CD4-positive, alpha-beta T cell (primary cell): ENCODE data around the gene TSKU. TPM values are rescaled to one million over a fixed set of nuclear protein-coding genes. Genes with fewer than 3 reads are reported as not detected.

Source experiments
- ATAC-seq: fragments of 200-7000 bp; cut with Tn5 transposase; one replicate; pipeline ENCODE4 v1.10.0; 2022; ENCODE audit warnings: mild to moderate bottlenecking; ENCODE audit not compliant: poor library complexity
- CTCF ChIA-PET: fragments of 350-600 bp; sonication (Branson Sonifier 250); formaldehyde crosslinking; loops from one replicate; lab custom pipeline; 2021; ENCODE audit warnings: antibody characterized with exemption, inconsistent platforms; lab: Charles Lee
- POLR2A ChIA-PET: fragments of 350-600 bp; sonication (Branson Sonifier 250); formaldehyde crosslinking; loops from one replicate; lab custom pipeline; 2021; ENCODE audit warnings: antibody characterized with exemption, inconsistent platforms; lab: Charles Lee
- DNase-seq, 14 experiments: peaks; one replicate each; pipeline ENCODE4 v3.0.0-alpha.2; 2013 to 2020; ENCODE audit warnings: mixed read lengths in 2 of 14
- H3K27ac ChIP-seq, 2 donors: one replicate each; pipeline versions ENCODE4 v1.5.1 to v1.7.0; 2013; ENCODE audit warnings: low read length in 2 of 2, low read depth in 1 of 2, mild to moderate bottlenecking in 1 of 2
- H3K27me3 ChIP-seq, 2 experiments: 1 replicate in 1 of 2; 2 replicates in 1 of 2; pipeline versions ENCODE4 v1.6.1 to v1.7.0; 2013; ENCODE audit warnings: low read length in 2 of 2, control low read depth in 1 of 2, mild to moderate bottlenecking in 1 of 2, moderate library complexity in 1 of 2; ENCODE audit not compliant: insufficient read depth in 2 of 2, control insufficient read depth in 1 of 2
- H3K36me3 ChIP-seq: one replicate; pipeline ENCODE4 v1.6.1; 2013; ENCODE audit warnings: low read length, control low read depth; ENCODE audit not compliant: insufficient read depth
- H3K4me1 ChIP-seq: one replicate; pipeline ENCODE4 v1.6.1; 2013; ENCODE audit warnings: low read length, control low read depth; ENCODE audit not compliant: insufficient read depth
- H3K4me3 ChIP-seq: one replicate; pipeline ENCODE4 v1.5.1; 2013; ENCODE audit warnings: mild to moderate bottlenecking, low read length, moderate library complexity
- H3K9me3 ChIP-seq, 2 experiments: 1 replicate in 1 of 2; 2 replicates in 1 of 2; pipeline versions ENCODE4 v1.6.1 to v1.7.0; 2013; ENCODE audit warnings: low read length in 2 of 2, mild to moderate bottlenecking in 2 of 2, control low read depth in 1 of 2, moderate library complexity in 1 of 2; ENCODE audit not compliant: control insufficient read depth in 1 of 2, insufficient read depth in 1 of 2
- H3K27ac Mint-ChIP-seq: one replicate; pipeline ENCODE4 v1.8.0; 2020; ENCODE audit warnings: mixed read lengths
- H3K27me3 Mint-ChIP-seq: one replicate; pipeline ENCODE4 v1.8.0; 2021; ENCODE audit warnings: mixed read lengths
- H3K36me3 Mint-ChIP-seq: one replicate; pipeline ENCODE4 v1.8.0; 2021; ENCODE audit warnings: low read depth, mixed read lengths
- H3K4me1 Mint-ChIP-seq: one replicate; pipeline ENCODE4 v1.8.0; 2021; ENCODE audit warnings: low read depth, mixed read lengths
- H3K4me3 Mint-ChIP-seq: one replicate; pipeline ENCODE4 v1.8.0; 2020; ENCODE audit warnings: mild to moderate bottlenecking, mixed read lengths
- H3K9me3 Mint-ChIP-seq: one replicate; pipeline ENCODE4 v1.8.0; 2020; ENCODE audit warnings: mixed read lengths
- intact Hi-C, 2 experiments: fragments of 100-400 bp; cut with DNase I in 1 of 2; cut with micrococcal nuclease in 1 of 2; formaldehyde crosslinking; loops; one replicate each; pipeline versions ENCODE4 v1.15.1 to v1.9.0; 2023 to 2025; cut with DNase I, micrococcal nuclease
- total RNA-seq, 174 experiments: library from RNA in 2 of 174; stranded (reverse) in 2 of 174; gene quantifications; one replicate each; pipeline ENCODE4 v1.2.3 and lab custom pipeline; 2021 to 2026
- TF ChIP-seq, protein P1 (sequence below): fragments of 200-600 bp; IDR thresholded peaks from one replicate; pipeline ENCODE4 v1.8.0; 2022; ENCODE audit warnings: antibody characterized with exemption, mild to moderate bottlenecking

The TSKU gene
- total RNA-seq, 2 experiments from 2014 or later: 0.06 TPM; not detected in 1

DNA sequence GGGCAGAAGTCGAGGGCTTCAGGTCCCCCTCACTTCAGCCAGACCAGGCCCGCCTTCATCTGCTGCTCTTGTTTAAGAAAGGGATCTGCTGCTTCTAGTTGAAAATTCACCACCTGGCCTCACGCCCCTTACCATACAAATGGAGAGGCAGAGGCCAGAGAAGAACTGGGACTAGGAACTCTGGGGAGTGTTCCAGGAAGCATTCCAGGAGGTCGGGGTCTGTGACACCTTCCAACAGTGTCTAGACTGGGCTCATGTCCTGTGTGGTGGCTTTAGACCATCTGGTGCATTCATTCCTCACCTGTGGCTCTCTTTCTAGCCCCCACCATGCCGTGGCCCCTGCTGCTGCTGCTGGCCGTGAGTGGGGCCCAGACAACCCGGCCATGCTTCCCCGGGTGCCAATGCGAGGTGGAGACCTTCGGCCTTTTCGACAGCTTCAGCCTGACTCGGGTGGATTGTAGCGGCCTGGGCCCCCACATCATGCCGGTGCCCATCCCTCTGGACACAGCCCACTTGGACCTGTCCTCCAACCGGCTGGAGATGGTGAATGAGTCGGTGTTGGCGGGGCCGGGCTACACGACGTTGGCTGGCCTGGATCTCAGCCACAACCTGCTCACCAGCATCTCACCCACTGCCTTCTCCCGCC, 12.3 kb downstream of the TSKU start:
- H3K27ac Mint-ChIP-seq: no peak overlapping the region
- CTCF ChIA-PET: no interaction called here
- POLR2A ChIA-PET: no interaction called here

DNA sequence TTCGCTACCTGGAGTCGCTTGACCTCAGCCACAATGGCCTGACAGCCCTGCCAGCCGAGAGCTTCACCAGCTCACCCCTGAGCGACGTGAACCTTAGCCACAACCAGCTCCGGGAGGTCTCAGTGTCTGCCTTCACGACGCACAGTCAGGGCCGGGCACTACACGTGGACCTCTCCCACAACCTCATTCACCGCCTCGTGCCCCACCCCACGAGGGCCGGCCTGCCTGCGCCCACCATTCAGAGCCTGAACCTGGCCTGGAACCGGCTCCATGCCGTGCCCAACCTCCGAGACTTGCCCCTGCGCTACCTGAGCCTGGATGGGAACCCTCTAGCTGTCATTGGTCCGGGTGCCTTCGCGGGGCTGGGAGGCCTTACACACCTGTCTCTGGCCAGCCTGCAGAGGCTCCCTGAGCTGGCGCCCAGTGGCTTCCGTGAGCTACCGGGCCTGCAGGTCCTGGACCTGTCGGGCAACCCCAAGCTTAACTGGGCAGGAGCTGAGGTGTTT, 12.8 kb downstream of the TSKU start:
- no peak overlapping the region for H3K4me3 ChIP-seq
- Mint-ChIP-seq H3K4me3 (no peak overlapping the region), H3K27me3 (no peaks in the 10 kb centered on the region), H3K9me3 (no peaks in the 10 kb centered on the region), H3K27ac (no peak overlapping the region), H3K36me3 (no peaks in the 10 kb centered on the region), H3K4me1 (peaks cover 5% of the 10 kb centered on the region)
- POLR2A ChIA-PET: no interaction called here
- no peaks in the 10 kb centered on the region for H3K36me3 ChIP-seq
- DNase-seq (no peak), ATAC-seq (no peak)
- intact Hi-C loops: no loop called here
- CTCF ChIA-PET: no interaction called here
- no peak overlapping the region for H3K27ac ChIP-seq
- H3K9me3 ChIP-seq: no peaks in the 10 kb centered on the region
- H3K4me1 ChIP-seq: peaks cover 14% of the 10 kb centered on the region
- H3K27me3 ChIP-seq: no peaks in the 10 kb centered on the region
- TF ChIP-seq, protein P1, sequence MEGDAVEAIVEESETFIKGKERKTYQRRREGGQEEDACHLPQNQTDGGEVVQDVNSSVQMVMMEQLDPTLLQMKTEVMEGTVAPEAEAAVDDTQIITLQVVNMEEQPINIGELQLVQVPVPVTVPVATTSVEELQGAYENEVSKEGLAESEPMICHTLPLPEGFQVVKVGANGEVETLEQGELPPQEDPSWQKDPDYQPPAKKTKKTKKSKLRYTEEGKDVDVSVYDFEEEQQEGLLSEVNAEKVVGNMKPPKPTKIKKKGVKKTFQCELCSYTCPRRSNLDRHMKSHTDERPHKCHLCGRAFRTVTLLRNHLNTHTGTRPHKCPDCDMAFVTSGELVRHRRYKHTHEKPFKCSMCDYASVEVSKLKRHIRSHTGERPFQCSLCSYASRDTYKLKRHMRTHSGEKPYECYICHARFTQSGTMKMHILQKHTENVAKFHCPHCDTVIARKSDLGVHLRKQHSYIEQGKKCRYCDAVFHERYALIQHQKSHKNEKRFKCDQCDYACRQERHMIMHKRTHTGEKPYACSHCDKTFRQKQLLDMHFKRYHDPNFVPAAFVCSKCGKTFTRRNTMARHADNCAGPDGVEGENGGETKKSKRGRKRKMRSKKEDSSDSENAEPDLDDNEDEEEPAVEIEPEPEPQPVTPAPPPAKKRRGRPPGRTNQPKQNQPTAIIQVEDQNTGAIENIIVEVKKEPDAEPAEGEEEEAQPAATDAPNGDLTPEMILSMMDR: no peak

More for the DNA sequence above, 12.3 kb downstream of the TSKU start:
- Mint-ChIP-seq H3K36me3 (no peaks in the 10 kb centered on the region), H3K27me3 (no peaks in the 10 kb centered on the region), H3K4me1 (peaks cover 5% of the 10 kb centered on the region), H3K4me3 (no peak overlapping the region), H3K9me3 (no peaks in the 10 kb centered on the region)
- ATAC-seq (no peak), DNase-seq (no peak)
- TF ChIP-seq, protein P1: no peak
- Histone ChIP-seq H3K4me1 (peaks cover 14% of the 10 kb centered on the region), H3K4me3 (no peak overlapping the region), H3K9me3 (no peaks in the 10 kb centered on the region), H3K27ac (no peak overlapping the region), H3K36me3 (no peaks in the 10 kb centered on the region), H3K27me3 (no peaks in the 10 kb centered on the region)
- intact Hi-C loops: no loop called here

DNA sequence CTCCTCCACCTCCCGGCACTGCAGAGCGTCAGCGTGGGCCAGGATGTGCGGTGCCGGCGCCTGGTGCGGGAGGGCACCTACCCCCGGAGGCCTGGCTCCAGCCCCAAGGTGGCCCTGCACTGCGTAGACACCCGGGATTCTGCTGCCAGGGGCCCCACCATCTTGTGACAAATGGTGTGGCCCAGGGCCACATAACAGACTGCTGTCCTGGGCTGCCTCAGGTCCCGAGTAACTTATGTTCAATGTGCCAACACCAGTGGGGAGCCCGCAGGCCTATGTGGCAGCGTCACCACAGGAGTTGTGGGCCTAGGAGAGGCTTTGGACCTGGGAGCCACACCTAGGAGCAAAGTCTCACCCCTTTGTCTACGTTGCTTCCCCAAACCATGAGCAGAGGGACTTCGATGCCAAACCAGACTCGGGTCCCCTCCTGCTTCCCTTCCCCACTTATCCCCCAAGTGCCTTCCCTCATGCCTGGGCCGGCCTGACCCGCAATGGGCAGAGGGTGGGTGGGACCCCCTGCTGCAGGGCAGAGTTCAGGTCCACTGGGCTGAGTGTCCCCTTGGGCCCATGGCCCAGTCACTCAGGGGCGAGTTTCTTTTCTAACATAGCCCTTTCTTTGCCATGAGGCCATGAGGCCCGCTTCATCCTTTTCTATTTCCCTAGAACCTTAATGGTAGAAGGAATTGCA, 13.5 kb downstream of the TSKU start:
- intact Hi-C loops: no loop called here
- H3K4me1 Mint-ChIP-seq: peaks cover 5% of the 10 kb centered on the region
- no peak overlapping the region for H3K4me3 ChIP-seq
- DNase-seq (no peak), ATAC-seq (no peak)
- CTCF ChIA-PET: no interaction called here
- no peaks in the 10 kb centered on the region for H3K9me3 Mint-ChIP-seq
- H3K27me3 ChIP-seq: no peaks in the 10 kb centered on the region
- peaks cover 14% of the 10 kb centered on the region for H3K4me1 ChIP-seq
- no peak overlapping the region for H3K27ac Mint-ChIP-seq
- no peaks in the 10 kb centered on the region for H3K27me3 Mint-ChIP-seq
- H3K36me3 ChIP-seq: no peaks in the 10 kb centered on the region
- H3K36me3 Mint-ChIP-seq: no peaks in the 10 kb centered on the region
- TF ChIP-seq, protein P1: no peak
- no peaks in the 10 kb centered on the region for H3K9me3 ChIP-seq
- POLR2A ChIA-PET: no interaction called here
- H3K4me3 Mint-ChIP-seq: no peak overlapping the region
- H3K27ac ChIP-seq: no peak overlapping the region
